Activated naive CD4-positive, alpha-beta T cell treated with anti-CD3 and anti-CD28 coated beads, Interleukin-2, amount 50 U/mL, for 24 hours (primary cell): ENCODE data around the gene DCLRE1B.

Source experiments
- H3K27ac Mint-ChIP-seq: one replicate; pipeline ENCODE4 v1.8.0; 2021; ENCODE audit warnings: mild to moderate bottlenecking, mixed read lengths
- H3K27me3 Mint-ChIP-seq: one replicate; pipeline ENCODE4 v1.8.0; 2021; ENCODE audit warnings: mixed read lengths
- H3K36me3 Mint-ChIP-seq: one replicate; pipeline ENCODE4 v1.8.0; 2021; ENCODE audit warnings: mixed read lengths
- H3K4me1 Mint-ChIP-seq: one replicate; pipeline ENCODE4 v1.8.0; 2021; ENCODE audit warnings: mixed read lengths
- H3K4me3 Mint-ChIP-seq: one replicate; pipeline ENCODE4 v1.8.0; 2021; ENCODE audit warnings: mild to moderate bottlenecking, mixed read lengths
- H3K9me3 Mint-ChIP-seq: one replicate; pipeline ENCODE4 v1.8.0; 2021; ENCODE audit warnings: mixed read lengths

Gene DCLRE1B

DNA sequence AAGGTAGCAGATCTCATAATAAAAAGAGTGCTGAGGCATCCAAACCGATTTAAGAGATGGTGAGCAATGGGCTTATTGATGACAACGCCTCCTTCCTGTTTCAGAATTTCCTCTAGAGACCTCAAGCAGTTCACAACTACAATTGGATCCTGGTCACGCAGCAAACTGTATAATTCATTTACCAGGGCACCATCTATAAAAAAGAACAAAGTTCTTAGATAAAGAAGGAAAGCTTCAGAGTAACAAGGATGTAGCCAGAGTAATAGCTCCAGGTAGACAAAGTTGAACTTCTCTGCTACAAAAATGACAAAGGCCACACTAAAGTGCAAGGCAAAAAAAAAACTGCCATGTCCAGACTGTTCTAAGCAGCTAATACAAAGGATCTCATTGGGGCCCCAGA lies 3.9 kb upstream of the DCLRE1B start:
- peaks cover 26% of the 10 kb centered on the region for H3K36me3 Mint-ChIP-seq

DNA sequence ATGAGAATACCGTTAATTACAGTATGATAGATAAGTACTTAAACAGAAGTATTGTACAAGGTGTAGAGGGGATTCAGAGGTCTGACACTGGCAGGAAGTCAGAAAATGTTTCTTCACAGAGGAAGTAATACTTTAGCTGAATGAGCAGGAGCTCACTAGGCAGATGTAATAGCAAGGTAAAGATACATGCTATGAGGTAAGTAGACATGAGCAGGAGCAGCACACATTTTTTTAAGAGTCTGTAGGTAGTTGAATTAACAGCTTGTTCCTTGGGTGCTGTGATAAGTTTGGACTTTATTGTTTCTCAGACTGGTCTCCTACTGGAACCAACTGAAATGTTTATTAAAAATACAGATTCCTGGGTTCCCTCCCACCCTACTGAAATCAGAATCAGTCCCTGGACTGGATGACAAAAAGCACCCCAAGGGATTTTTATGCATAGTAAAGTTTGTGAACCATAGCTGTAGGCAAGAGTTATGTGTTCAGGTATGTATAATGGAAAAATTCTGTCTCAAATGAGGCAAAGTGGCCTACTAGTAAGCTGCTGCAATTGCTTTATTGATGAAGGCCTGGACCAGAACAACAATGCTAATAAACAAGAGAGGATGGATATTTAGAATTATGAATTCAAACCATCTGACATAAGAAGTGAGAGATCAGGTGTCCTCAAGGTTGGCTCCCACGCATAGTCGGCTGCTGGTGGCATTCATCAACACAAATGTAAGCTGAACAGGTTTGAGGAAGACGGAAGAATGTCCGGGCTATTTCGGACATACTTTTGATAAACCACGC lies 1.4 kb upstream of the DCLRE1B start:
- no peaks in the 10 kb centered on the region for H3K9me3 Mint-ChIP-seq
- H3K4me3 Mint-ChIP-seq, result peak overlapping the region; percentile 94
- H3K27me3 Mint-ChIP-seq, result no peaks in the 10 kb centered on the region
- peaks cover 60% of the 10 kb centered on the region for H3K4me1 Mint-ChIP-seq
- H3K36me3 Mint-ChIP-seq, result peaks cover 20% of the 10 kb centered on the region
- peak overlapping the region; percentile 99 for H3K27ac Mint-ChIP-seq

More for the DNA sequence above, 3.9 kb upstream of the DCLRE1B start:
- H3K9me3 Mint-ChIP-seq, result no peaks in the 10 kb centered on the region
- peak overlapping the region; percentile 83 for H3K27ac Mint-ChIP-seq
- no peak overlapping the region for H3K4me3 Mint-ChIP-seq
- H3K4me1 Mint-ChIP-seq, result peaks cover 72% of the 10 kb centered on the region
- H3K27me3 Mint-ChIP-seq, result no peaks in the 10 kb centered on the region

DNA sequence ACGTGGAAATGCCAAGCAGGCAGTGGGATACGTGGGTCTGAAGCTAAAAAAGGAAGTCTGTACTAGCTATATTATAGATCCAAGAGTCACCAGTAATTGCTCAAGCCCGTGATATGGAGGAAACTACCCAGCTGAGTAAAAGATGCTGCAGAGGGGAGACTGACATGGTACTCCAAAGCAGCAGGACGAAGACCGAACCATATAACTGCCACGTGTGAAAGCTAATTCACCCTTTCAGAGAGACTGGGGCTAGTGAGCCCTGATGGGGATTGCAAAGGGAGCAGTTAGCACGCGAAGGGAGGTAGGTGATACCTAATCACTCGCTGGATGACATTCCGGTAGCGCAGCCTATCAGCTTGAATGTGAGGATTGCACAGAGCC lies 843 bp upstream of the DCLRE1B start:
- Mint-ChIP-seq H3K27ac (peak overlapping the region; percentile 99), H3K36me3 (peaks cover 17% of the 10 kb centered on the region), H3K9me3 (no peaks in the 10 kb centered on the region), H3K4me1 (peaks cover 54% of the 10 kb centered on the region), H3K4me3 (peak overlapping the region; percentile 94), H3K27me3 (no peaks in the 10 kb centered on the region)

DNA sequence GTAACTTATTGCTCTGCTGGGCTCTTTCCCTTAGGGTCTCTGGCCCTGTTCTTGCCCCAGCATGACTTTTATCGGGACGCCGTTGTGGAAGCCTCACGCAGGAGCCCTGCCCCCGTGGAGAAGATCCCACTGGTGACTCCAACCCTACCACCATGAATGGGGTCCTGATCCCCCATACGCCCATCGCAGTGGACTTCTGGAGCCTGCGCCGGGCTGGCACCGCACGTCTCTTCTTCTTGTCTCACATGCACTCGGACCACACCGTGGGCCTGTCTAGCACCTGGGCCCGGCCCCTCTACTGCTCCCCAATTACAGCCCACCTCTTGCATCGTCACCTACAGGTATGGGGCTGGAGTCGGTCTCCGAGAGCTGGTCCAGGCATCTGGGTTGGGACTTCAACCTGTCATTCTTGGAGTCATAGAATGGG lies 322 bp downstream of the DCLRE1B start:
- Mint-ChIP-seq H3K9me3 (no peaks in the 10 kb centered on the region), H3K4me1 (peaks cover 50% of the 10 kb centered on the region), H3K4me3 (peak overlapping the region; percentile 94), H3K27me3 (no peaks in the 10 kb centered on the region), H3K36me3 (peaks cover 13% of the 10 kb centered on the region), H3K27ac (peak overlapping the region; percentile 99)

DNA sequence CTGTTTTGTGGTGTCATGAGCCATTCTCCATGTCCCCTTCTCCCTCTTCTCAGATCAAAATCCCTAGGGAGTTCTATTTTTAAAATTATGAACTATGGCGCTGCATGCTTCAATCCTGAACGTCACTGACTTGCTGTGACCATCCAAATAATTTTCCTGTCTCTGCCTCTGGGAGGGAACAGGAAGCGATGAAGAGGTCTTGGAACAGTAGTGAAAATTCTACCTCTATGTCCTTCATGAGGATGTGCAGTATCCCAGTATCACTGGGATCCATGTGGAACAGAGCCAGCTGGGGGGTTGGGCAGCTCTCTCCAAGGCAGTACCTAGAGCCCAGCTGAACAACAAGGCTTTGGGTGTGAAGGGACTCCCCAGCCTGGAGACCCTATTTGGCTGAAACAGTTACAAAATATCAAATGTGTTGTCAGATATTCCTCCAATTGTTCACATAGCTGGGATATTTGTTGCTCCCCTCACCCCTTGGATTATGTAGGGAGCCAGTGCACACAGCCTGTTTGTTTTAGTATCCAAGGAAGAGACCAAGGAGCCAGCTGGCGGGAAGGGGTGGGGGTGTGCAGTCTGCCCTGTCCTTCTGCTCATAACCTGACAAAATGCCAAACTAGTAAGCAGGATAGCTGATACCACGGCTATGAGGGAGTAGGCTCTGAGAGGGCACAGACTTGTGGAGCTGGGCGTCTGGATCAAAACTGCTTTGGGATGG lies 7.6 kb downstream of the DCLRE1B start:
- H3K27ac Mint-ChIP-seq, result no peak overlapping the region
- no peaks in the 10 kb centered on the region for H3K27me3 Mint-ChIP-seq
- H3K36me3 Mint-ChIP-seq, result peaks cover 15% of the 10 kb centered on the region
- H3K4me3 Mint-ChIP-seq, result no peak overlapping the region
- peaks cover 8% of the 10 kb centered on the region for H3K4me1 Mint-ChIP-seq
- no peaks in the 10 kb centered on the region for H3K9me3 Mint-ChIP-seq

DNA sequence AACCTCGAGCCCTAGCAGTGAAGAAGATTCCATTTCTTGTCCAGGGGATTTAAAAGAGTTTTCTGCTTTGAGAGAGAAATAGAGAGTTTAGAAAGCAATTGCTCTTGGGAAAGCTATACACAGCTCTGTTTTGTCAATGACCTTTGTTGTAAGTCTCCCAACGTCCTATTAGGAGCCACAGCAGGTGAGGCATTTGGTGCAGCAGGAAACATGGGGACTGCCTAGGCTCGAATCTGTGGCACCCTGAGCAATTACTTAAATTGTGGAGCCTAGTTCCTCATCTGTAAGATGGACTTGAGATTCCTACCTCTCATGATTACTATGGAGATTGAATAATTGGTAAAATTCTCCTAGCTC lies 8.2 kb downstream of the DCLRE1B start:
- H3K9me3 Mint-ChIP-seq, result no peaks in the 10 kb centered on the region
- H3K27me3 Mint-ChIP-seq, result no peaks in the 10 kb centered on the region
- no peak overlapping the region for H3K4me3 Mint-ChIP-seq
- peaks cover 8% of the 10 kb centered on the region for H3K4me1 Mint-ChIP-seq
- peaks cover 15% of the 10 kb centered on the region for H3K36me3 Mint-ChIP-seq
- H3K27ac Mint-ChIP-seq, result no peak overlapping the region

DNA sequence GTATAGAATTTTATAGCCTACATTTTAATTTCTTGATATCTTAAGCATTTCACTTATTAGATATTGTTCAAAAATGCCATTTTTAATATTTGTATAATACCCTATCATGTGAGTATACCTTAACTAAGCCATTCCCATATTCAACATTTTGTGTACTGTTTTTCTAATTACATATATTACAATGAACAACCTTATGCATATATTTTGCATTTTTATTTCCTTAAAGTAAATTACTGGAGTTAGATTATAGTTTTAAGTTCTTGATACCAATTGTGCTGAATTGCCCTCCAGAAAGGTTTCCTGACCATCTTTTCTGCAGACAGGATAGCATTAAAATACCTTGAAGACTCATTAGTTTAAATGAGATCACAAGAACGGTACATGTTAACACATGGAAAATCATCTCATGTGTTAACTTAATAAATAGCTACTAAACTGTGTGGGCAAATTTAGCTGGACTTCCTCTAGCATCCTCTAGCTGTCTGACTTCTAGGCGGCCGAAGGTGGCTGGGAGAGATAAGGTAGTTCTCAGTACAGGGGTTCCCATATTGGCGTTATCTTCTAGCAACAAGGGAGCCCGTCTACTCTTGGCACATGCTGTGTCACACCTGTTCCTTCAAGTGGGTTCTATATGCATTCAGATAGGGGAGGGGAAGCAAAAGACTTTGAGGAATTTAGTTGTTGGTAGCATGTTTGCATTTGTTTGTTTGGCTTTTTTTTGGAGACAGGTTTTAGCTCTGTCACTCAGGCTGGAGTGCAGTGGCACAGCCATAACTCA lies 8.9 kb downstream of the DCLRE1B start:
- peaks cover 15% of the 10 kb centered on the region for H3K36me3 Mint-ChIP-seq
- H3K27me3 Mint-ChIP-seq, result no peaks in the 10 kb centered on the region
- no peak overlapping the region for H3K4me3 Mint-ChIP-seq
- no peaks in the 10 kb centered on the region for H3K9me3 Mint-ChIP-seq
- peaks cover 8% of the 10 kb centered on the region for H3K4me1 Mint-ChIP-seq
- H3K27ac Mint-ChIP-seq, result peak overlapping the region; percentile 26

DNA sequence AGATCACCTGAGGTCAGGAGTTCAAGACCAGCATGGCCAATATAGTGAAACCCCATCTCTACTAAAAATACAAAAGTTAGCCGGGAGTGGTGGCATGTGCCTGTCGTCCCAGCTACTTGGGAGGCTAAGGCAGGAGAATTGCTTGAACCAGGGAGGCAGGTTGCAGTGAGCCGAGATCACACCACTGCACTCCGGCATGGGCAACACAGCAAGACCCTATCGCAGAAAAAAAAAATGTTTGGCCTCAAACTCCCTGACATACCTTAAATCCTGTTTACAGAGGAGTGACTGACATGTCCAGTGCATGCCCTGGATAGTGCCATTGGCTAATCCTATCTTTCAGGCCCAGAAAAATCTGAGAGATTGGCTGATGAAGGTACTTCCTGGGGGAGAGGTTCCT lies 11.8 kb downstream of the DCLRE1B start:
- Mint-ChIP-seq H3K27ac (no peak overlapping the region), H3K36me3 (peaks cover 6% of the 10 kb centered on the region), H3K4me3 (no peak overlapping the region), H3K9me3 (no peaks in the 10 kb centered on the region), H3K4me1 (no peaks in the 10 kb centered on the region), H3K27me3 (no peaks in the 10 kb centered on the region)

DNA sequence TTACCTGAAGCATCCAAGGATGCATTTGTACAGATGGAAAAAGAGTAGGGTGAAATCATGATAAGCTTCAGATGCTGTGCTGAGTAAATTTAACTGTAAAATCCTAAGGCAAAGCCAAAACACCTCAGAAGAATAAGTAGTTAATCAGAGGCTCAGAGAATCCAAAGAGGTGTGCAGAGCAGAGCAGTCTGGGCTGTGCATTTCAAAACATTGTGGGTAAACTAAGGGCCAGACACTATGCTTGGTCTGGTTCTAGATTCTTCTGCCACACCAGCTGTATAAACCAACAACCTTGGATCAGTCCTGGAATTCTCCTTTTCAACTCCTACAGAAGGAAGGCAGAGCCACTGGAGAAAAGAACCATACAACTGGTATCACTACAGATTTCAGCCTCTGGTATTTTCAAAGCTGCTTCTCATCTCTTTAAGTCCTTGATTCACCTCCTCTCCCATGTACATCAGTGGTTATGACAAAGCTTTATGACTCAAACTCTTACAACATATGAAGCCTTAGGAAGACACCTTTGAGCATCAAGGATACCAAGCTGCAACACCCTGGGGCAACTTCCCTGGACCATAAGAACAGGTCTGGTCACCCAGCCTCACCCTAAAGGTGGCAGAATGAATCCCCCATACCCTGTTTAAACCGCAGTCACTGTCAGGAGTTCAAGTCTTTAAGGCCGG lies 12.4 kb downstream of the DCLRE1B start:
- no peaks in the 10 kb centered on the region for H3K9me3 Mint-ChIP-seq
- no peaks in the 10 kb centered on the region for H3K27me3 Mint-ChIP-seq
- peaks cover 6% of the 10 kb centered on the region for H3K36me3 Mint-ChIP-seq
- H3K27ac Mint-ChIP-seq, result no peak overlapping the region
- no peaks in the 10 kb centered on the region for H3K4me1 Mint-ChIP-seq
- H3K4me3 Mint-ChIP-seq, result no peak overlapping the region

DNA sequence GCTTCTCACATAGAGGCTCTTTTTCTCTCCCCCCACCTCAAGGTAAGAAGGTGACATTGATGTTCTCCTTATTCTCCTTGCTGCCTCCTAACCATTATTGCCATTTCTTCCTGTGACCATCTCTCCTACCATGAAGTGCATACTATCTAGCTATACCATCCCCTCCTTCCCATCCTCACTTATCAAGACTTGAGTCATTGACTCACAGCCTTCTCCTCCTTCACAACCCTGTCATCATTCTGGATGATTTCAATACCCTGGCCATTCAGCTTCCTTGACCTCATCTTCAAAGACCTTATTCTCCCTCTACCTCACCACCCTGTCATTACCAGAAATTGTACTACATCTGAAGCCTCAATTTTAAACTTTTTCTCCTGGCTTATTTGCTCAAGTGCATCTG lies 13.1 kb downstream of the DCLRE1B start:
- Mint-ChIP-seq H3K9me3 (no peaks in the 10 kb centered on the region), H3K27ac (peak overlapping the region; percentile 1), H3K27me3 (no peaks in the 10 kb centered on the region), H3K36me3 (peaks cover 6% of the 10 kb centered on the region), H3K4me1 (no peaks in the 10 kb centered on the region), H3K4me3 (no peak overlapping the region)

DNA sequence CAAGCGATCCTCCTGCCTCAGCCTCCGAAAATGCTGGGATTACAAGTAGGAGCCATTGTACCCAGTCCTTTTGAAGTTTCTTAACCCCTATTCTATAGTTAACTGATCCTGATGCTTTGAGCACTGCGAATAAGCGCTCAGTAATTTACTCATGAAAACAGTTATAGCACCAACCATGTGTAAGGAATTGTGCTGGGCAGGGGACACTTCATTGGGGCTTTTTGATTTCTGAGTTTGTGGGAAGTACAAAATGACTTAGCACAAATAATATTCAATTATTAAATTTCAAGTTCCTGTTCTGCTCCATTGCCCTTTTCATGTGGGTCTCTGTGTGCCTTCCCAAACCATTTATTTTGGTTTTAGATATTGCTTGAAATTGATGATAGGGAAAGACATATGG lies 17.8 kb downstream of the DCLRE1B start:
- H3K27ac Mint-ChIP-seq, result no peak overlapping the region

DNA sequence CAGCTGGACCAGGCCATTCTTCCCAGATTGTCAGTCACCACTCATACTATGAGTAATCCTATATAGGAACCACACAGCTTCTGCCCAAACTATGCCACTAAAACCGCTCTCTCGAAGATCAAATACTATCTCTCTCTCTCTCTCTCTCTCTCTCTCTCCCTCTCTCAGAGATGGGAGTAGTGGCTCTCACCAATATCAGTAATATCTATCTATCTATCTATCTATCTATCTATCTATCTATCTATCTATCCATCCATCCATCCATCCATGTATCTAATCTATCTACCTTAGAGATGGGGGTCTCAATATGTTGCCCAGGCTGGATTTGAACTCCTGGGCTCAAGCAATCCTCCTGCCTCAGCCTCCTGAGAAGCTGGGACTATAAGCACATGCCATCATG lies 19.3 kb downstream of the DCLRE1B start:
- no peaks in the 10 kb centered on the region for H3K9me3 Mint-ChIP-seq
- H3K27ac Mint-ChIP-seq, result no peak overlapping the region
- H3K4me1 Mint-ChIP-seq, result peaks cover 16% of the 10 kb centered on the region
- no peaks in the 10 kb centered on the region for H3K36me3 Mint-ChIP-seq
- no peaks in the 10 kb centered on the region for H3K27me3 Mint-ChIP-seq
- no peak overlapping the region for H3K4me3 Mint-ChIP-seq

More for the DNA sequence above, 17.8 kb downstream of the DCLRE1B start:
- Mint-ChIP-seq H3K27me3 (no peaks in the 10 kb centered on the region), H3K4me3 (no peak overlapping the region), H3K36me3 (no peaks in the 10 kb centered on the region), H3K9me3 (no peaks in the 10 kb centered on the region), H3K4me1 (peaks cover 5% of the 10 kb centered on the region)

DNA sequence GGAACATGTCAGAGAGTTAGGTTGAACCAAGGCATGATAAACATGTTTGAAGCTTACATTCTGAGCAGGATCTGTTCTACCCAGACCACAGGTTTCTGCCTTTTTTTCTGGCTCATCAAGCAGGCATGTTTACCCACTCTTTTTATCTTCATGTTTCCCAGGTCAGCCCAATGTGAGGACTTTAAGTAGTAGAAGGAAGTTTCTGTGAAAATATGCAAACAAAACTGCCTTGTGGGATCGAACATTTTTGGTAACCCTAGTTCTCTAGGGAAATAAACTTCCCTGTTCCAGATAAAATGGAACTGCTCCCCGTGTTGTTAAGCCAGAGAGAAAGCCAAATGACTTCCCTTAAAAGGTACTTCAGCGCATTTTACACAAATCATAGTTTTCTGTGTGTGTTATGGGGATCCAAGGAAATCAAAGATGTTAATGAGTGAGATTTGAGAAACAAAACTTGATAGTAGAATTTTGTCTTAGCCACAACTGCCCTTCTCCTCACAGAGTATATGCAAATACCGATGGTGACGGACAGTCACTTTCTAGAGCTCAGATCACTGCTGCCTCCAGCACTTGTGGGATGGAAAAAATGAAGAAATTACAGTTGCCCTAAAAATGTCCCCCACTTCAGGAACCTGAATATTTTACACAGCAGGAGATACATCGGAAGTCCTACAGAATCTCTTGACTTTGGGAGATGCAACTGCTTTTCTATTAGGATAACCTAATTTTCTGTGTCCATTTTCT lies 23.2 kb downstream of the DCLRE1B start:
- Mint-ChIP-seq H3K9me3 (no peaks in the 10 kb centered on the region), H3K4me3 (peak overlapping the region; percentile 98)

DNA sequence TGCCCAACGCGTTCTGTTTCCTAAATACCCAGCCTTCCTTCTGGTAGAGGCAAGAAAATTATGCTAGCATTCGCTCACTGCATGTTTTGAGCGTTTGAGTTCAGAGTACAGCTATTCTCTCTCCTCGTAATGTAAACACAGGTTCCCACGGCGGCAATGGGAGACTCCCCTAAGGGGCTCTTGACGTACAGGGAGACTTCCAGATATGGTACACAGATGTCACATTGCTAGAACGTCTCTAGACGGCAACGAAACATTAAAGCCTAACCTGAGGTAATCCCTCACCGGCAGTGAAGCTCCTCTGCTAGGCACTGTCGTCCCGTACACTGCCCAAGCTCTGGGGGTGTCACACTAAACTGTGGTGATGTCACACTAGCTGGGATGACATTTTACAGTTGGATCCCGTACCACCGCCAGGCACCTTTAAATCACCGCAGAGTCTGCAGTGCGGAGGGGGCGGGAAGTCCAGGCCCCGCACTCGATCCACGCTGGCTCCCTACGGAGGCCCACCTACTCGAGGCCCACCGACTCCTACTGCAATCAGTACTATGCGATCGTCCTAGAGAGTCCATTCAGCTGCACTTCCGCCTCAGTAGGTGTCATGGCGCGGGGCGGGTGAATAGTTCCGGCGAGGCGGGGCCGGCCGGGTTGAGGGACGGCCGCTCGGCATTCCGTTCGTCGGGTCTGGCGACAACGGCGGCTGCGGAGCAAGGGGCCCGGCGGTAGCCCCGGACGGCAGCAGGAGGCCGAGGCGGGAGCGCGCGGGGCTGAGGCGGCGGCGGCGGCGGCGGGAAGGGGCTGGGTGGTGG lies 24.0 kb downstream of the DCLRE1B start, which contains the start of gene HIPK1:
TSS of gene HIPK1 (plus strand) at position 384 of the 809 bp plus-strand sequence.
- Mint-ChIP-seq H3K36me3 (peaks cover 3% of the 10 kb centered on the region), H3K27me3 (no peaks in the 10 kb centered on the region), H3K4me3 (peak within 1 kb of the TSS; percentile 98), H3K9me3 (no peaks in the 10 kb centered on the region), H3K27ac (peak within 1 kb of the TSS; percentile 99), H3K4me1 (peaks cover 55% of the 10 kb centered on the region)

More for the DNA sequence above, 23.2 kb downstream of the DCLRE1B start:
- Mint-ChIP-seq H3K36me3 (peaks cover 3% of the 10 kb centered on the region), H3K4me1 (peaks cover 47% of the 10 kb centered on the region), H3K27ac (peak overlapping the region; percentile 98), H3K27me3 (no peaks in the 10 kb centered on the region)
